HepG2 (cell line): ENCODE results near the gene C1R. TPM values are rescaled to one million over a fixed set of nuclear protein-coding genes. Genes with fewer than 3 reads are reported as not detected.

Experiments used
- ARID4A ChIP-seq: sonication (generic); formaldehyde crosslinking; IDR thresholded peaks from 2 replicates; pipeline ENCODE4 v1.5.0; 2020; ENCODE audit warnings: mild to moderate bottlenecking, missing genetic modification reagents, borderline replicate concordance
- CBX1 ChIP-seq: IDR thresholded peaks from one replicate; pipeline ENCODE4 v1.6.1; 2016; ENCODE audit warnings: antibody characterized with exemption, low read depth
- MLX ChIP-seq: IDR thresholded peaks from 2 replicates; pipeline ENCODE4 v1.6.1; 2016
- NKX3-1 ChIP-seq: sonication (generic); formaldehyde crosslinking; IDR thresholded peaks from 2 replicates; pipeline ENCODE4 v1.5.0; 2020; ENCODE audit warnings: missing genetic modification reagents
- ZBTB3 ChIP-seq: sonication (generic); formaldehyde crosslinking; IDR thresholded peaks from 2 replicates; pipeline ENCODE4 v1.4.0; 2020; ENCODE audit warnings: low read depth, mild to moderate bottlenecking, moderate library complexity, missing genetic modification reagents, borderline replicate concordance
- ZBTB37 ChIP-seq: sonication (generic); formaldehyde crosslinking; IDR thresholded peaks from 2 replicates; pipeline ENCODE4 v1.4.0; 2020; ENCODE audit warnings: mild to moderate bottlenecking, missing genetic modification reagents
- ZFAT ChIP-seq: sonication (generic); formaldehyde crosslinking; conservative IDR thresholded peaks from 2 replicates; pipeline ENCODE4 v1.8.1; 2023; ENCODE audit warnings: missing genetic modification reagents, inconsistent platforms
- ZSCAN22 ChIP-seq: sonication (generic); formaldehyde crosslinking; IDR thresholded peaks from 2 replicates; pipeline ENCODE4 v1.4.0; 2020; ENCODE audit warnings: mild to moderate bottlenecking, missing genetic modification reagents
- ZSCAN25 ChIP-seq: sonication (generic); formaldehyde crosslinking; IDR thresholded peaks from 2 replicates; pipeline ENCODE4 v1.8.0; 2022; ENCODE audit warnings: mild to moderate bottlenecking, missing genetic modification reagents
- polyA plus RNA-seq, 8 experiments: library from polyadenylated mRNA; depleted of rRNA in 3 of 8; stranded (reverse) in 7 of 8; unstranded in 1 of 8; fragments of >200 nt; fragmentation: Illumina TruSeq in 4 of 8; extraction: Trizol in 4 of 8; gene quantifications; 2 replicates each; pipeline versions ENCODE4 v1.2.1 to v1.2.3, GENCODE V29; 2011 to 2016; ENCODE audit warnings: low read depth in 4 of 8, missing spikeins in 1 of 8, mixed read lengths in 1 of 8; ENCODE audit not compliant: insufficient read depth in 1 of 8
- total RNA-seq, 5 experiments: library from RNA; depleted of rRNA; stranded (reverse); fragments of >200 nt; fragmentation: Illumina TruSeq; extraction: Trizol; gene quantifications; 2 replicates each; pipeline ENCODE4 v1.2.3, GENCODE V29; 2016; ENCODE audit warnings: low read depth in 1 of 5
- TF ChIP-seq, protein P1 (sequence below), 2 experiments: IDR thresholded peaks; 2 replicates each; pipeline ENCODE4 v1.6.1; 2011 to 2012; ENCODE audit warnings: low read length in 2 of 2, borderline replicate concordance in 1 of 2, low read depth in 1 of 2, mild to moderate bottlenecking in 1 of 2, moderate library complexity in 1 of 2
- TF ChIP-seq, protein P2 (sequence below): sonication (generic); formaldehyde crosslinking; IDR thresholded peaks from 2 replicates; pipeline ENCODE4 v1.4.0; 2020; ENCODE audit warnings: missing genetic modification reagents; ENCODE audit errors: not compliant biosample characterization
- TF ChIP-seq, protein P3 (sequence below): sonication (generic); formaldehyde crosslinking; IDR thresholded peaks from 2 replicates; pipeline ENCODE4 v1.4.0; 2020; ENCODE audit warnings: missing genetic modification reagents
- TF ChIP-seq, protein P4 (sequence below): sonication (generic); formaldehyde crosslinking; IDR thresholded peaks from 2 replicates; pipeline ENCODE4 v1.8.0; 2022; ENCODE audit warnings: mild to moderate bottlenecking, missing genetic modification reagents

C1R gene
- total and polyA plus RNA-seq, 2 of the 13 experiments (the other 11 are each of a cell fraction or from before 2014, with no cell fraction given), result 3.5 to 6.5 TPM

DNA sequence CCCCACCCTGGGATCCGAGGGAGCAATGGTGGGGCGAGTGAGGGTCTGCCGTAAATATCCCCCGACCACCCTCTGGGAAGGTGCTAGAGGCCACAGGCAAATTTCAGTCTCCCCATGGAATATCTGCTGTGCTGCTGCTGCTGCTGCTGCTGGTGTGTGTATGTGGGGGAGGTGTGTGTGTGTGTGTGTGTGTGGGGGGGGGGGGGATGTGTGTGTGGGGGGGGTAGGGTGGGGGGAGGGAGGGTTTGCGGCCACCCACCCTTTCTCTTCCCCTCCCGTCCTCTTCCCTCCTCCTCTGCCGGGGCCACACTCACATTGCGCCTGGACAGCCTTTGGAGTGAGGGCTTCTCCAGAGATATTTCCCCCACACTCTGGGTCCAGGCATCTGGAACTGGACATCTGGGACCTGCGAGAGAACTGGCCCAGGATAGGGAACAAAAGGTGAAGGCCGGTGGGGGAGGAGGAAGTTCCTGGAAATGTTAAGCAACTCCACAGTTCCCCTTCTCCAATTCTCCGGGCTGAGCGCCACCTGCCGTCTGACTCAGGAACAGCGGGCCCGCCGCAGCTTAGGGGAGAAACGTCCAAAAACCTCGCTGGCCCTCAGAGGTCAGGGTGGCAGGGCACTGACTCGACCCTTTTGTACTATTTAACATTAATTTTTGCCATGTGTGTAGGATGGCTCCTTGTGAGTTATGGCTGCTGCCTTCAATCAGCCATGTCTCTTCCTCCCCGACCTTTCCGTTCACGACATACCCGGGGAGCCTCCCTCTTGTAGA is 16.7 kb upstream of the C1R start, which contains the start of gene C1RL (continued):
- TF ChIP-seq, protein P1, sequence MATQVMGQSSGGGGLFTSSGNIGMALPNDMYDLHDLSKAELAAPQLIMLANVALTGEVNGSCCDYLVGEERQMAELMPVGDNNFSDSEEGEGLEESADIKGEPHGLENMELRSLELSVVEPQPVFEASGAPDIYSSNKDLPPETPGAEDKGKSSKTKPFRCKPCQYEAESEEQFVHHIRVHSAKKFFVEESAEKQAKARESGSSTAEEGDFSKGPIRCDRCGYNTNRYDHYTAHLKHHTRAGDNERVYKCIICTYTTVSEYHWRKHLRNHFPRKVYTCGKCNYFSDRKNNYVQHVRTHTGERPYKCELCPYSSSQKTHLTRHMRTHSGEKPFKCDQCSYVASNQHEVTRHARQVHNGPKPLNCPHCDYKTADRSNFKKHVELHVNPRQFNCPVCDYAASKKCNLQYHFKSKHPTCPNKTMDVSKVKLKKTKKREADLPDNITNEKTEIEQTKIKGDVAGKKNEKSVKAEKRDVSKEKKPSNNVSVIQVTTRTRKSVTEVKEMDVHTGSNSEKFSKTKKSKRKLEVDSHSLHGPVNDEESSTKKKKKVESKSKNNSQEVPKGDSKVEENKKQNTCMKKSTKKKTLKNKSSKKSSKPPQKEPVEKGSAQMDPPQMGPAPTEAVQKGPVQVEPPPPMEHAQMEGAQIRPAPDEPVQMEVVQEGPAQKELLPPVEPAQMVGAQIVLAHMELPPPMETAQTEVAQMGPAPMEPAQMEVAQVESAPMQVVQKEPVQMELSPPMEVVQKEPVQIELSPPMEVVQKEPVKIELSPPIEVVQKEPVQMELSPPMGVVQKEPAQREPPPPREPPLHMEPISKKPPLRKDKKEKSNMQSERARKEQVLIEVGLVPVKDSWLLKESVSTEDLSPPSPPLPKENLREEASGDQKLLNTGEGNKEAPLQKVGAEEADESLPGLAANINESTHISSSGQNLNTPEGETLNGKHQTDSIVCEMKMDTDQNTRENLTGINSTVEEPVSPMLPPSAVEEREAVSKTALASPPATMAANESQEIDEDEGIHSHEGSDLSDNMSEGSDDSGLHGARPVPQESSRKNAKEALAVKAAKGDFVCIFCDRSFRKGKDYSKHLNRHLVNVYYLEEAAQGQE (IDR thresholded peaks at IDR 0.05; ENCODE audit: borderline replicate concordance in 1 of 2, low read depth in 1 of 2, low read length in 2 of 2), result peak in 1 of 2 experiments; percentile 33; a peak in 1 of 4 replicates
- TF ChIP-seq CBX1 (peak; percentile 38), ZFAT (CRISPR knock-in tag) (no peak), ZSCAN25 (CRISPR knock-in tag) (peak; percentile 75; the same call in 1 of the 2 replicates), ARID4A (no peak), ZBTB3 (no peak), MLX (no peak), ZBTB37 (no peak), NKX3-1 (CRISPR knock-in tag) (no peak), ZSCAN22 (CRISPR knock-in tag) (no peak)
- TF ChIP-seq, protein P2, sequence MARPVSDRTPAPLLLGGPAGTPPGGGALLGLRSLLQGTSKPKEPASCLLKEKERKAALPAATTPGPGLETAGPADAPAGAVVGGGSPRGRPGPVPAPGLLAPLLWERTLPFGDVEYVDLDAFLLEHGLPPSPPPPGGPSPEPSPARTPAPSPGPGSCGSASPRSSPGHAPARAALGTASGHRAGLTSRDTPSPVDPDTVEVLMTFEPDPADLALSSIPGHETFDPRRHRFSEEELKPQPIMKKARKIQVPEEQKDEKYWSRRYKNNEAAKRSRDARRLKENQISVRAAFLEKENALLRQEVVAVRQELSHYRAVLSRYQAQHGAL, result no peak
- TF ChIP-seq, protein P3, sequence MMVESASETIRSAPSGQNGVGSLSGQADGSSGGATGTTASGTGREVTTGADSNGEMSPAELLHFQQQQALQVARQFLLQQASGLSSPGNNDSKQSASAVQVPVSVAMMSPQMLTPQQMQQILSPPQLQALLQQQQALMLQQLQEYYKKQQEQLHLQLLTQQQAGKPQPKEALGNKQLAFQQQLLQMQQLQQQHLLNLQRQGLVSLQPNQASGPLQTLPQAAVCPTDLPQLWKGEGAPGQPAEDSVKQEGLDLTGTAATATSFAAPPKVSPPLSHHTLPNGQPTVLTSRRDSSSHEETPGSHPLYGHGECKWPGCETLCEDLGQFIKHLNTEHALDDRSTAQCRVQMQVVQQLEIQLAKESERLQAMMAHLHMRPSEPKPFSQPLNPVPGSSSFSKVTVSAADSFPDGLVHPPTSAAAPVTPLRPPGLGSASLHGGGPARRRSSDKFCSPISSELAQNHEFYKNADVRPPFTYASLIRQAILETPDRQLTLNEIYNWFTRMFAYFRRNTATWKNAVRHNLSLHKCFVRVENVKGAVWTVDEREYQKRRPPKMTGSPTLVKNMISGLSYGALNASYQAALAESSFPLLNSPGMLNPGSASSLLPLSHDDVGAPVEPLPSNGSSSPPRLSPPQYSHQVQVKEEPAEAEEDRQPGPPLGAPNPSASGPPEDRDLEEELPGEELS (CRISPR knock-in tag), result peak; percentile 64
- TF ChIP-seq, protein P4, sequence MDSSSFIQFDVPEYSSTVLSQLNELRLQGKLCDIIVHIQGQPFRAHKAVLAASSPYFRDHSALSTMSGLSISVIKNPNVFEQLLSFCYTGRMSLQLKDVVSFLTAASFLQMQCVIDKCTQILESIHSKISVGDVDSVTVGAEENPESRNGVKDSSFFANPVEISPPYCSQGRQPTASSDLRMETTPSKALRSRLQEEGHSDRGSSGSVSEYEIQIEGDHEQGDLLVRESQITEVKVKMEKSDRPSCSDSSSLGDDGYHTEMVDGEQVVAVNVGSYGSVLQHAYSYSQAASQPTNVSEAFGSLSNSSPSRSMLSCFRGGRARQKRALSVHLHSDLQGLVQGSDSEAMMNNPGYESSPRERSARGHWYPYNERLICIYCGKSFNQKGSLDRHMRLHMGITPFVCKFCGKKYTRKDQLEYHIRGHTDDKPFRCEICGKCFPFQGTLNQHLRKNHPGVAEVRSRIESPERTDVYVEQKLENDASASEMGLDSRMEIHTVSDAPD (CRISPR knock-in tag), result no peak
